Stimulated activated CD8-positive, alpha-beta memory T cell treated with anti-CD3 and anti-CD28 coated beads, Interleukin-15, amount 100 ng/mL, for 4 hours (primary cell): ENCODE measurements around the gene GABRG3.

Experiments used
- DNase-seq, 2 donors: peaks; one replicate each; pipeline ENCODE4 v3.0.0-alpha.2; 2020; ENCODE audit warnings: low read depth in 2 of 2

The GABRG3 gene

GRCh38 chr15:27408428-27408827, 437.4 kb downstream of the GABRG3 start:
- DNase-seq = no peak

GRCh38 chr15:27410996-27411605, 440.1 kb downstream of the GABRG3 start:
- DNase-seq = no peak

- DNase-seq = no peak
Measured at GRCh38 chr15:27412415-27412814, 441.4 kb downstream of the GABRG3 start.

GRCh38 chr15:27414168-27414870, 443.3 kb downstream of the GABRG3 start:
- DNase-seq = no peak

GRCh38 chr15:27418726-27419125, 447.7 kb downstream of the GABRG3 start:
- no peak for DNase-seq

GRCh38 chr15:27422997-27423396, 452.0 kb downstream of the GABRG3 start:
- DNase-seq = no peak

- no peak for DNase-seq
Measured at GRCh38 chr15:27426805-27427204, 455.8 kb downstream of the GABRG3 start.

GRCh38 chr15:27427276-27427675, 456.3 kb downstream of the GABRG3 start:
- no peak for DNase-seq

- DNase-seq = no peak
Measured at GRCh38 chr15:27428151-27428550, 457.2 kb downstream of the GABRG3 start.

GRCh38 chr15:27429577-27429976, 458.6 kb downstream of the GABRG3 start:
- no peak for DNase-seq

GRCh38 chr15:27433604-27434003, 462.6 kb downstream of the GABRG3 start:
- no peak for DNase-seq

- DNase-seq = no peak
Measured at GRCh38 chr15:27438403-27439375, 467.7 kb downstream of the GABRG3 start.

GRCh38 chr15:27441120-27441519, 470.1 kb downstream of the GABRG3 start:
- no peak for DNase-seq

GRCh38 chr15:27448234-27448633, 477.3 kb downstream of the GABRG3 start:
- DNase-seq = no peak

GRCh38 chr15:27448986-27449385, 478.0 kb downstream of the GABRG3 start:
- no peak for DNase-seq

- no peak for DNase-seq
Measured at GRCh38 chr15:27449941-27450340, 479.0 kb downstream of the GABRG3 start.

GRCh38 chr15:27454281-27455075, 483.5 kb downstream of the GABRG3 start:
- DNase-seq = no peak

GRCh38 chr15:27456807-27457206, 485.8 kb downstream of the GABRG3 start:
- no peak for DNase-seq

GRCh38 chr15:27457766-27458165, 486.8 kb downstream of the GABRG3 start:
- DNase-seq = no peak

- DNase-seq = no peak
Measured at GRCh38 chr15:27458345-27459084, 487.5 kb downstream of the GABRG3 start.

GRCh38 chr15:27459836-27460235, 488.9 kb downstream of the GABRG3 start:
- no peak for DNase-seq
